ENCODE results near the gene MCF2L2.

MCF2L2 gene

DNA sequence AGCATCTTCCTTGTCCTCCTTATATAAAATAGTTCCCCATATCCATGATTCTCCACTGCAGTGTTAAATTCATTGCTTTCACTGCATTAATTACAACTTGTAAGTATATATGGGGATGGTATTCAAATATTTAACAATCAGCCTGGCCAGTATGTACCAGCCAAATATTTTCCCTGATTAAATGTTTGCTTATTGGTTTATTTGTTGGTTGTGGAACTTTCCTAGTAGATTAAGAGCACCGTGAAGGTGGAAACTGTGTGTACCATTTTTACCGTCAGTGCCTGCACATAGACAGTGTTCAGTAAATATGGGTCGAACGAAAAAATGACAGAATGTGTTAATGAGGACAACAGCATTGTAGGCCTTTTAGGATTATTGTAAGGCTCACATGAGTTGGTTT lies 272.9 kb downstream of the MCF2L2 start:
- H3K36me3 ChIP-seq (ENCODE audit: control insufficient read depth in 1 of 2, insufficient read depth in 2 of 2, low read length in 2 of 2), result no peaks in the 10 kb centered on the region
- no peak overlapping the region for H3K9ac ChIP-seq (ENCODE audit: low read depth in 1 of 2, low read length in 2 of 2)
- no peak overlapping the region for H3K27ac ChIP-seq (ENCODE audit: low read depth, low read length)
- no peaks in the 10 kb centered on the region for H3K9me3 ChIP-seq (ENCODE audit: control insufficient read depth in 1 of 2, low read length in 2 of 2)
- no peaks in the 10 kb centered on the region for H3K4me1 ChIP-seq (ENCODE audit: control insufficient read depth in 1 of 2, insufficient read depth in 2 of 2, low read length in 2 of 2)
- H3K4me3 ChIP-seq (ENCODE audit: low read depth in 1 of 2, low read length in 2 of 2), result no peak overlapping the region
- no peaks in the 10 kb centered on the region for H3K27me3 ChIP-seq (ENCODE audit: control insufficient read depth in 1 of 2, insufficient read depth in 2 of 2, low read length in 2 of 2)

DNA sequence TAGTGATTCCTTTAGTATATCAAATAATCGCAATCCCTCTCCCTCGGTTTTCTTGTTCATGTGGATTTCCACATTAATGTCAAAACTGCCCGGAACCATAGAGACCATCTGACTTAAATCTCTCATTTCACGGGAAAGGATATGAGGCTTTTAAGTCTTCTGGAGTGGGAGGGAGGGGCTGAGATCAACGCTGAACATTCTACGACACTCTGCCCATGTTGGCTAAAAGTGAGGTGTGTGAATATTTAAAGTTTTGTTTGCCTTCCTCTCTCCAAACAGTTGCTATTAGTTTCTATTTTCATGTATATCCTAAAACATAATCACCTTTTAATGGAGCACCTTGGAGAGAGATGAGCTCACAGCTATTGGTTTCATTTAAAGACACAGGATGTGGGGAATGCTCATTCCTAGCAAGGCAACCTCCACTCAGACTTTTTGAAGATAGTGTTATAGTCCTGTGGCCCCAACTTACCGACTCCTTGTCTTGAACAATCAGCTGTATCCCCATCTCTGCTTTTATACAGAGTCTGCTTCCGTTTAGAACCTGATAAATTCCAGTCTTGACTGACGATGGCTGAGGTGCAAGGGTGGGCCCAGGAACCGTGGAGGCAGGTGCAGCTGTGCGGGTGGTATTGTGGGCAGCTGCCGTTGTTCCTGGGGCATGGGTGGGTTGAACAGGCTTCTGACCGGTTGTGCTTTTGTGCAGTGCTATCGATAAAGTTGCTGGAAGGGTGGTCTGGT lies 275.0 kb downstream of the MCF2L2 start:
- Histone ChIP-seq H3K27ac (ENCODE audit: low read depth, low read length) (no peak overlapping the region), H3K9ac (ENCODE audit: low read depth in 1 of 2, low read length in 2 of 2) (no peak overlapping the region), H3K27me3 (ENCODE audit: control insufficient read depth in 1 of 2, insufficient read depth in 2 of 2, low read length in 2 of 2) (no peaks in the 10 kb centered on the region), H3K36me3 (ENCODE audit: control insufficient read depth in 1 of 2, insufficient read depth in 2 of 2, low read length in 2 of 2) (no peaks in the 10 kb centered on the region), H3K4me1 (ENCODE audit: control insufficient read depth in 1 of 2, insufficient read depth in 2 of 2, low read length in 2 of 2) (no peaks in the 10 kb centered on the region), H3K4me3 (ENCODE audit: low read depth in 1 of 2, low read length in 2 of 2) (no peak overlapping the region), H3K9me3 (ENCODE audit: control insufficient read depth in 1 of 2, low read length in 2 of 2) (no peaks in the 10 kb centered on the region)

DNA sequence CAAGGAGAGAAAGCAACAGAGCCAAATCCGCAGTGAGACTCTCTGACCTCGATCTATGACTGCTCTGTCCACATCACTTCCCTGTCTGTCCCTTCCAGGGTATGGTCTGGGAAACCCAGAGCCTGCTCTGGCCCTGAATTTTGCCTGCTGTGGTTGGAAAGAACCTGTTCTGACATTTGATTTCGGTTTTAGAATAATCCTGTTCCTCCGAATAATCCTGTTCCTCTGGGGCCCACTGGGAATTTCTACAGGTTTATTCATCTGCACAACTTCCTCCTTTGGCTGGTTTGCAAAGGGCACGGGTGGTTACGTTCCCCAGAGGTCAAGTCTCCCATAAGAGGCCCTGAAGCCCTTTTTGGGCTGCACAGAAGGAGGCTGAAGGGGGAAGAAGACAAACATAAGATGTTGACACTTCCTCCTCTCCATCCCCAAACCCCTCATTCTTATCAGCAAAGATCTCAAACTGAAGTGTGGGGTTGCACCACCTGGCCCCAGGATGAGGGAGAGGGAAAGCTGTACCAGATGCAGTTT lies 276.5 kb downstream of the MCF2L2 start:
- Histone ChIP-seq H3K27ac (ENCODE audit: low read depth, low read length) (no peak overlapping the region), H3K9ac (ENCODE audit: low read depth in 1 of 2, low read length in 2 of 2) (no peak overlapping the region), H3K27me3 (ENCODE audit: control insufficient read depth in 1 of 2, insufficient read depth in 2 of 2, low read length in 2 of 2) (no peaks in the 10 kb centered on the region), H3K36me3 (ENCODE audit: control insufficient read depth in 1 of 2, insufficient read depth in 2 of 2, low read length in 2 of 2) (no peaks in the 10 kb centered on the region), H3K4me3 (ENCODE audit: low read depth in 1 of 2, low read length in 2 of 2) (no peak overlapping the region), H3K4me1 (ENCODE audit: control insufficient read depth in 1 of 2, insufficient read depth in 2 of 2, low read length in 2 of 2) (no peaks in the 10 kb centered on the region), H3K9me3 (ENCODE audit: control insufficient read depth in 1 of 2, low read length in 2 of 2) (no peaks in the 10 kb centered on the region)

DNA sequence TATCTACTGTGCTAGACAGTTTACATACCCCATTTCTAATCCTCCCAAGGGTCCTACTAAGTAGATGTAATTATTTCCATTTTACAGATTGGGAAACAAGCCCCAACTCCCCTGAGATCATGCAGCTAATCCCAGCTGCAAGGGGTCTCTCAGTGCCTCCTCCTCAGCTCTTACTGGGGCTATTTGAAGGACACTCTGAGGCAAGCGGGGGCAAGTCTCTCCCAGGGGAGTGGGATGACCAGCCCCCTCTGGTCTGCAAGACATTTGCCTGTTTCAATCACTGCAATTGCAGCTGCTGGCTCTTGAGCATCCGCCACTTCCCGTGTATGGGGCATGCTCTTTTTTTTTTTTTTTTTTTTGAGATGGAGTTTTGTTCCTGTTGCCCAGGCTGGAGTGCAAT lies 277.3 kb downstream of the MCF2L2 start:
- Histone ChIP-seq H3K27ac (ENCODE audit: low read depth, low read length) (no peak overlapping the region), H3K4me1 (ENCODE audit: control insufficient read depth in 1 of 2, insufficient read depth in 2 of 2, low read length in 2 of 2) (no peaks in the 10 kb centered on the region), H3K9ac (ENCODE audit: low read depth in 1 of 2, low read length in 2 of 2) (no peak overlapping the region), H3K9me3 (ENCODE audit: control insufficient read depth in 1 of 2, low read length in 2 of 2) (no peaks in the 10 kb centered on the region), H3K36me3 (ENCODE audit: control insufficient read depth in 1 of 2, insufficient read depth in 2 of 2, low read length in 2 of 2) (no peaks in the 10 kb centered on the region), H3K4me3 (ENCODE audit: low read depth in 1 of 2, low read length in 2 of 2) (no peak overlapping the region), H3K27me3 (ENCODE audit: control insufficient read depth in 1 of 2, insufficient read depth in 2 of 2, low read length in 2 of 2) (no peaks in the 10 kb centered on the region)

DNA sequence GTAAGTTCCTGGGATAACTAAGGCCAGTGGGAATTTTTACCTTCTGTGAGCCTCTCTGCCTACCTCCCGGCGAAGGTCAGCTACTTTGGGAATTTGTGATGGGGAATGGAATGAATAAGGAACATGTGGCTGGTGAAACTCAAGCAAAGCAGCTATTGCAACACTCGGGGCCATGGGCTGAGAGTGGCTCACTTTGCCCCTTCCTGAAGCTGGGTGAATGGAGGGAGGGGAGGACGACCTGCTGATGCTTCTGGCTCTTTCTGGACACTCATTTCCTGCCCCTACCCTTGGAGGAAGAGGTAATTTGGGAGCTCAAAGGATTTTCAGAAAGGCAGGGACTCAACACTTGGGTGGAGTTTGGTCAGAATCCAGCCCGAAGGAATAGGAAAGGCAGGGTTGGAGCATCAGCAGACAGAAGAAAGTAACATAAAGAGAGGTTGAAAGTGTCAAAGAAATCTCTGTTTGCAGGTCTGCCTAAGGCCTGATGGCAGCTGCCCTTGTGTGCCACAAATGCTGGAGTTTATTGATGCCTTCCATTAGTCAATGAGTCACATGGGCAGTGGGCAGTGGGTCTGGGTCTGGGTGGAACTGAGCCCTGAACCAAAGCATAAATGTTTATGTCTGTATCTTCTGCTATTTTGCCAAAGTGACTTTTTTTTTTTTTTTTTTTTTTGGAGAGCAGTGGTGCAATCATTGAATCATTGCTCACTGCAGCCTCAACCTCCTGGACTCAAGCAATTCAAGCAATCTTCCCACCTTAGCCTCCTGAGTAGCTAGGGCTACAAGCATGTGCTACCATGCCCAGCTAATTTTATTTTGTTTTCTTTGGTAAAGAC lies 278.3 kb downstream of the MCF2L2 start:
- H3K4me3 ChIP-seq (ENCODE audit: low read depth in 1 of 2, low read length in 2 of 2), result no peak overlapping the region
- H3K9me3 ChIP-seq (ENCODE audit: control insufficient read depth in 1 of 2, low read length in 2 of 2), result no peaks in the 10 kb centered on the region
- H3K27me3 ChIP-seq (ENCODE audit: control insufficient read depth in 1 of 2, insufficient read depth in 2 of 2, low read length in 2 of 2), result no peaks in the 10 kb centered on the region
- H3K4me1 ChIP-seq (ENCODE audit: control insufficient read depth in 1 of 2, insufficient read depth in 2 of 2, low read length in 2 of 2), result no peaks in the 10 kb centered on the region
- H3K9ac ChIP-seq (ENCODE audit: low read depth in 1 of 2, low read length in 2 of 2), result no peak overlapping the region
- no peak overlapping the region for H3K27ac ChIP-seq (ENCODE audit: low read depth, low read length)
- no peaks in the 10 kb centered on the region for H3K36me3 ChIP-seq (ENCODE audit: control insufficient read depth in 1 of 2, insufficient read depth in 2 of 2, low read length in 2 of 2)

DNA sequence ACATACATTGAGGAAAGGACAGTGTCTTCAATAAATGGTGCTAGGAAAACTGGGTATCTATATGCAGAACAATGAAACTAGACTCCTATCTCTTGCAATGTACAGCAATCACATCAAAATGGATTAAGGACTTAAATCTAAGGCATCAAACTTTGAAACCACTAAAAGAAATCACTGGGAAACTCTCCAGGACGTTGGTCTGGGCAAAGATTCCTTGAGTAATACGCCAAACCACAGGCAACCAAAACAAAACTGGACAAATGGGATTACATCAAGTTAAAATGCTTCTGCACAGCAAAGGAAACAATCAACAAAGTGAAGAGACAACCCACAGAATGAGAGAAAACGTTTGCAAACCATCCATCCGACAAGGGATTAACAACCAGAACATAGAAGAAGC lies 280.4 kb downstream of the MCF2L2 start:
- no peaks in the 10 kb centered on the region for H3K36me3 ChIP-seq (ENCODE audit: control insufficient read depth in 1 of 2, insufficient read depth in 2 of 2, low read length in 2 of 2)
- H3K9ac ChIP-seq (ENCODE audit: low read depth in 1 of 2, low read length in 2 of 2), result no peak overlapping the region
- H3K27ac ChIP-seq (ENCODE audit: low read depth, low read length), result no peak overlapping the region
- no peaks in the 10 kb centered on the region for H3K4me1 ChIP-seq (ENCODE audit: control insufficient read depth in 1 of 2, insufficient read depth in 2 of 2, low read length in 2 of 2)
- no peaks in the 10 kb centered on the region for H3K27me3 ChIP-seq (ENCODE audit: control insufficient read depth in 1 of 2, insufficient read depth in 2 of 2, low read length in 2 of 2)
- H3K9me3 ChIP-seq (ENCODE audit: control insufficient read depth in 1 of 2, low read length in 2 of 2), result no peaks in the 10 kb centered on the region
- no peak overlapping the region for H3K4me3 ChIP-seq (ENCODE audit: low read depth in 1 of 2, low read length in 2 of 2)

DNA sequence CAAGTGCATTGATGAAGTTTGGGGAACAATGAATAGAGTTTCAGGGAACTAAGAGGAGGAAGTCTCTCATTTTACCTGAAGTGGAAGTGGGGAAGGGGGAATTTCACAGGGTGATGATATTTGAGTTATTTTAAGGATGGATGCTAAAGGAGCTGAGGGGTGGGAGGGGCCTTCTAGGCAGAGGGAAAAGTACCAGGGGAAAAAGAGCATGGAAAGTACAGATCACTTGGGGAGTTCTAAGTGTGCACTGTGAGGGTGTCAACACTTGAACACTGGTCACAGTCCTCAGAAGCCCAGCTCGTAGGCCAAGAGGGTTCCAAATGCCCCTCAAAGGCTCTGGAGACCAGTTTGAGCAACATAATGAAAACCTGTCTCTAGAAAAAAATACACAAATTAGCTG lies 284.1 kb downstream of the MCF2L2 start:
- Histone ChIP-seq H3K9me3 (ENCODE audit: control insufficient read depth in 1 of 2, low read length in 2 of 2) (no peaks in the 10 kb centered on the region), H3K4me3 (ENCODE audit: low read depth in 1 of 2, low read length in 2 of 2) (no peak overlapping the region), H3K4me1 (ENCODE audit: control insufficient read depth in 1 of 2, insufficient read depth in 2 of 2, low read length in 2 of 2) (no peaks in the 10 kb centered on the region), H3K27me3 (ENCODE audit: control insufficient read depth in 1 of 2, insufficient read depth in 2 of 2, low read length in 2 of 2) (no peaks in the 10 kb centered on the region), H3K9ac (ENCODE audit: low read depth in 1 of 2, low read length in 2 of 2) (no peak overlapping the region), H3K36me3 (ENCODE audit: control insufficient read depth in 1 of 2, insufficient read depth in 2 of 2, low read length in 2 of 2) (no peaks in the 10 kb centered on the region), H3K27ac (ENCODE audit: low read depth, low read length) (no peak overlapping the region)

DNA sequence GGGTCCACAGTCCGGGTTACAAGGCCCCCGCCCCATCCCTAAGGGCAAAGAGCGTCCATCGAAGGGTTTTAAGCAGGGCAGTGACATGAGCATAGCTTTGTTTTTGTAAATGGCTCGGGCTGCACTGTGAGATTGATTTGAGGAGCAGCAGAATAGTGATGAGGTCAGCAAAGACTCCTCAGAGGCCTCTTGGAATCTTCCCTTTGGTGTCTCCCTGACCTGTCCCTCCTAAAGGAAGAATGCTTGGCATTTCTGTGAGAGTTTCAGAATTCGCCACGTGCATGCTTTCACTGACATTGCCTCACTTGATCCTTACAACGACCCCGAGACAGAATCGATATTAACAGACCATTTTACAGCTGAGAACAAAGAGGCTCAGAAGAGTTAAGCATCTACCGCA lies 286.2 kb downstream of the MCF2L2 start:
- no peak overlapping the region for H3K27ac ChIP-seq (ENCODE audit: low read depth, low read length)
- H3K4me1 ChIP-seq (ENCODE audit: control insufficient read depth in 1 of 2, insufficient read depth in 2 of 2, low read length in 2 of 2), result no peaks in the 10 kb centered on the region
- no peak overlapping the region for H3K9ac ChIP-seq (ENCODE audit: low read depth in 1 of 2, low read length in 2 of 2)
- H3K9me3 ChIP-seq (ENCODE audit: control insufficient read depth in 1 of 2, low read length in 2 of 2), result no peaks in the 10 kb centered on the region
- H3K4me3 ChIP-seq (ENCODE audit: low read depth in 1 of 2, low read length in 2 of 2), result no peak overlapping the region
- H3K27me3 ChIP-seq (ENCODE audit: control insufficient read depth in 1 of 2, insufficient read depth in 2 of 2, low read length in 2 of 2), result no peaks in the 10 kb centered on the region
- H3K36me3 ChIP-seq (ENCODE audit: control insufficient read depth in 1 of 2, insufficient read depth in 2 of 2, low read length in 2 of 2), result no peaks in the 10 kb centered on the region

DNA sequence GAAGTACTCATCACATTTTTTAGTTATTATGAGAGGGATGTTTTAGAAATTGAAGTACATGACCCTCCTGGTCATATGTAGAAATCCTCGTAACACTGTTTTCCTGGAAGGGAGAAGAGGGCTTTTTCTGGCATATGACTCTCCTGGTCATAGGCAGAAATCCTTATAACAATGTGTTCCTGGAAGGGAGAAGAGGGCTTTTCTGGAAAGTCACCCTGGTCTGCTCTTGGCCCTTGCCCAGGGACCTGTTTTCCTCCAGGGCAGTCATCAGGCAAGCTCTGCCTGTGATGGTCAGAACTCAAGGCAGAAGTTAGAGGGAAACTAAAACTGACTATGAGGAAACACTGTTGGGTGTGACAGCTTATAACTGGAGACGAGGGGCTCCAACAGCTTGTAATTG lies 293.6 kb downstream of the MCF2L2 start:
- H3K4me1 ChIP-seq (ENCODE audit: control insufficient read depth in 1 of 2, insufficient read depth in 2 of 2, low read length in 2 of 2), result no peaks in the 10 kb centered on the region

DNA sequence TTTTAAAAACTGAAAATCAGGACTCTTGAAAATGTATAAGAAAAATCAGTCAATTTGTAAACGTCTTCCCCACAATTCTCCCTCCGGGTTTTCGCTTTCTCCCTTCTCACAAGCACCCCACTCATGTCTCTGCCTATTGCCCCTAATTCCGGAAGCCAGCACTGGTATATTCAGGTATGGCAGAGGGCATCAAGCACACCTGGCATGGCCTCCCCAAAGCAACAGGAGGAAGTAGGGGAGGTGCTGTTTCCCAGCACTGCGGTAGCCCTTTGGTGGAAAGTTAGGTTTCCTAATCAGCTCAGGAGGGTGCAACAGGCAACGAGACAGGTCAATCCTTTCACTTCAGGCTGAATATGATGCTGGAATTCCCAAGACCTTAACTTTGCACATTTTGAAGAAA lies 296.0 kb downstream of the MCF2L2 start:
- Histone ChIP-seq H3K27ac (ENCODE audit: low read depth, low read length) (no peak overlapping the region), H3K9ac (ENCODE audit: low read depth in 1 of 2, low read length in 2 of 2) (no peak overlapping the region), H3K4me3 (ENCODE audit: low read depth in 1 of 2, low read length in 2 of 2) (no peak overlapping the region), H3K9me3 (ENCODE audit: control insufficient read depth in 1 of 2, low read length in 2 of 2) (peaks cover 11 to 12% of the 10 kb centered on the region in 2 donors), H3K27me3 (ENCODE audit: control insufficient read depth in 1 of 2, insufficient read depth in 2 of 2, low read length in 2 of 2) (no peaks in the 10 kb centered on the region), H3K4me1 (ENCODE audit: control insufficient read depth in 1 of 2, insufficient read depth in 2 of 2, low read length in 2 of 2) (no peaks in the 10 kb centered on the region), H3K36me3 (ENCODE audit: control insufficient read depth in 1 of 2, insufficient read depth in 2 of 2, low read length in 2 of 2) (no peaks in the 10 kb centered on the region)

More for the DNA sequence above, 293.6 kb downstream of the MCF2L2 start:
- H3K27ac ChIP-seq (ENCODE audit: low read depth, low read length), result no peak overlapping the region
- H3K4me3 ChIP-seq (ENCODE audit: low read depth in 1 of 2, low read length in 2 of 2), result no peak overlapping the region
- no peaks in the 10 kb centered on the region for H3K27me3 ChIP-seq (ENCODE audit: control insufficient read depth in 1 of 2, insufficient read depth in 2 of 2, low read length in 2 of 2)
- H3K9me3 ChIP-seq (ENCODE audit: control insufficient read depth in 1 of 2, low read length in 2 of 2), result peaks cover under 1% of the 10 kb centered on the region in 2 donors
- H3K36me3 ChIP-seq (ENCODE audit: control insufficient read depth in 1 of 2, insufficient read depth in 2 of 2, low read length in 2 of 2), result no peaks in the 10 kb centered on the region
- no peak overlapping the region for H3K9ac ChIP-seq (ENCODE audit: low read depth in 1 of 2, low read length in 2 of 2)
